Prostate gland (tissue), 2 donors: ENCODE results near the gene TVP23B.
"Not testable (repeated sequence)": the region's sequence is repeated elsewhere in the genome, so short reads cannot be mapped to it uniquely, and the experiment has no call there.

Experiments
- POLR2A ChIP-seq: fragments of 450-650 bp; IDR thresholded peaks from one replicate; pipeline ENCODE4 v1.6.1; 2016; ENCODE audit warnings: antibody characterized with exemption, mild to moderate bottlenecking
- POLR2AphosphoS5 ChIP-seq: sonication (generic); formaldehyde crosslinking; IDR thresholded peaks from one replicate; pipeline ENCODE4 v1.6.1; 2017; ENCODE audit warnings: antibody characterized with exemption
- TF ChIP-seq, protein P1 (sequence below), 4 experiments: fragments of 200-600 bp in 2 of 4; fragments of 450-650 bp in 2 of 4; sonication (generic) in 2 of 4; IDR thresholded peaks; 1 replicate in 3 of 4; 2 replicates in 1 of 4; pipeline ENCODE4 v1.5.1; 2016 to 2019; ENCODE audit warnings: antibody characterized with exemption in 4 of 4, mild to moderate bottlenecking in 2 of 4, moderate library complexity in 2 of 4

DNA sequence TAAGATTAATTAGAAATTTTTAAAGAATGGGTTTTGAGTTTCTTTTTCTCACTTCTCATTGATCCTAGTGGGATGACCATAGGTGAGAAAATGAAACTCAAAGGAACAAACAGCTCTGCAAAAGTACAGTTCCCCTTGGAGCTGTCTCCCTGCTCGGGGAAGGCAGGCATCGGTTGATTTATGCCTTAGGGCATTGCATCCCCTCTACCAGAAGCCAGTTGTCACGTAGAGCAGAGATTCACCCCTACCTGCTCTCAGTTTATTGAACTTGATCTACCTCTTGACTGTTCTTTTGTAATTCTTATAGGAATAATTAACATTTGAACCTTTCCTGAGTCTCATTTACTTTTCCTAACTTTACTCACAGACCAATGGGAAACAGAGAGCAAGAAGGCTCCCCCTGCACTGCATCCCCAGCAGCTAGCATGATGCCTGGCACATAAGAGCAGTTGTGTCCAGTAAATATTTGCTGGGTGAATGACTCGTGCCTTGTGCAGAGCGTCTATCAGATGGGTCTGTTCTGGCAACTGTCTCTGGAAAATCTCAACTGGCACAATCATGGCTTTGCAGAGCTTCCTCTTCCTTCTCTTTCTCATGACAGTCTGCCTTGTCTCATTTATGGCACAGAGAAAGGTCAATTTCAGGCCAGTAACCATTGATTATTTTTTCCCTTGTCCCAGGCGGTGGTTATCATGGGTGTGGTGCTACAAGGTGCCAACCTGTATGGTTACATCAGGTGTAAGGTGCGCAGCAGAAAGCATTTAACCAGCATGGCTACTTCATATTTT is 22.7 kb downstream of the TVP23B start:
- not testable (repeated sequence) for TF ChIP-seq POLR2A, POLR2AphosphoS5
- TF ChIP-seq, protein P1, sequence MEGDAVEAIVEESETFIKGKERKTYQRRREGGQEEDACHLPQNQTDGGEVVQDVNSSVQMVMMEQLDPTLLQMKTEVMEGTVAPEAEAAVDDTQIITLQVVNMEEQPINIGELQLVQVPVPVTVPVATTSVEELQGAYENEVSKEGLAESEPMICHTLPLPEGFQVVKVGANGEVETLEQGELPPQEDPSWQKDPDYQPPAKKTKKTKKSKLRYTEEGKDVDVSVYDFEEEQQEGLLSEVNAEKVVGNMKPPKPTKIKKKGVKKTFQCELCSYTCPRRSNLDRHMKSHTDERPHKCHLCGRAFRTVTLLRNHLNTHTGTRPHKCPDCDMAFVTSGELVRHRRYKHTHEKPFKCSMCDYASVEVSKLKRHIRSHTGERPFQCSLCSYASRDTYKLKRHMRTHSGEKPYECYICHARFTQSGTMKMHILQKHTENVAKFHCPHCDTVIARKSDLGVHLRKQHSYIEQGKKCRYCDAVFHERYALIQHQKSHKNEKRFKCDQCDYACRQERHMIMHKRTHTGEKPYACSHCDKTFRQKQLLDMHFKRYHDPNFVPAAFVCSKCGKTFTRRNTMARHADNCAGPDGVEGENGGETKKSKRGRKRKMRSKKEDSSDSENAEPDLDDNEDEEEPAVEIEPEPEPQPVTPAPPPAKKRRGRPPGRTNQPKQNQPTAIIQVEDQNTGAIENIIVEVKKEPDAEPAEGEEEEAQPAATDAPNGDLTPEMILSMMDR (IDR thresholded peaks at IDR 0.05) = not testable (repeated sequence)
